K562 (cell line): ENCODE results near the gene HSPA5. TPM values are rescaled to one million over a fixed set of nuclear protein-coding genes. Genes with fewer than 3 reads are reported as not detected.
A peak's percentile ranks its signal among the peaks of the same experiment; 100 is the strongest.

Experiments
- BHLHE40 ChIP-seq: IDR thresholded peaks from 2 replicates; pipeline ENCODE4 v1.6.1; 2011; ENCODE audit warnings: low read length, improper control_type of control experiment
- CBX8 ChIP-seq: fragments of 200-600 bp; sonication (generic); IDR thresholded peaks from 2 replicates; pipeline ENCODE4 v1.6.1; 2012; ENCODE audit warnings: borderline replicate concordance, mixed run types, low read depth, mild to moderate bottlenecking, moderate library complexity, mixed read lengths, low read length, control low read depth, inconsistent platforms; ENCODE audit not compliant: poor library complexity, severe bottlenecking; ENCODE audit errors: extremely low read depth
- CHD1 ChIP-seq: fragments of 200-600 bp; sonication (generic); IDR thresholded peaks from one replicate; pipeline ENCODE4 v1.6.1; 2012; ENCODE audit warnings: mild to moderate bottlenecking, moderate library complexity, low read length, inconsistent platforms
- FUS ChIP-seq: fragments of 200-400 bp; formaldehyde crosslinking; optimal IDR thresholded peaks from 2 replicates; pipeline ENCODE3; 2017; ENCODE audit warnings: low read depth, low read length
- GTF2F1 ChIP-seq: IDR thresholded peaks from 2 replicates; pipeline ENCODE4 v1.6.1; 2011; ENCODE audit warnings: low read depth, low read length, improper control_type of control experiment
- HOXB6 ChIP-seq: fragments of 250-450 bp; sonication (Bioruptor Pico); IDR thresholded peaks from 2 replicates; pipeline ENCODE4 v1.5.1; 2022; ENCODE audit warnings: mild to moderate bottlenecking, borderline replicate concordance
- HSF4 ChIP-seq: fragments of 250-450 bp; sonication (Bioruptor Pico); IDR thresholded peaks from 2 replicates; pipeline ENCODE4 v2.1.2; 2022; ENCODE audit warnings: mild to moderate bottlenecking, moderate library complexity, borderline replicate concordance
- MCM3 ChIP-seq: fragments of 450-650 bp; IDR thresholded peaks from 2 replicates; pipeline ENCODE4 v1.6.1; 2016
- NCOR1 ChIP-seq: fragments of 450-650 bp; IDR thresholded peaks from 2 replicates; pipeline ENCODE4 v1.6.1; 2016; ENCODE audit warnings: mild to moderate bottlenecking, moderate library complexity
- RHOXF2B ChIP-seq: fragments of 250-450 bp; sonication (Bioruptor Pico); conservative IDR thresholded peaks from 2 replicates; pipeline ENCODE4 v1.5.1; 2021
- SOX6 ChIP-seq: fragments of 450-650 bp; IDR thresholded peaks from 2 replicates; pipeline ENCODE4 v1.6.1; 2014; ENCODE audit warnings: mild to moderate bottlenecking
- SP2 ChIP-seq: IDR thresholded peaks from 2 replicates; pipeline ENCODE4 v1.6.1; 2011; ENCODE audit warnings: mild to moderate bottlenecking, low read depth, low read length, moderate library complexity; ENCODE audit not compliant: poor library complexity, severe bottlenecking; ENCODE audit errors: extremely low read depth
- TARDBP ChIP-seq: fragments of 450-650 bp; IDR thresholded peaks from 2 replicates; pipeline ENCODE4 v1.6.1; 2016
- ZNF507 ChIP-seq: conservative IDR thresholded peaks from 2 replicates; pipeline ENCODE4 v1.6.1; 2017; ENCODE audit warnings: missing genetic modification characterization, missing compliant biosample characterization
- polyA plus RNA-seq, 8 experiments: library from polyadenylated mRNA; depleted of rRNA in 4 of 8; stranded (reverse) in 5 of 8; unstranded in 3 of 8; fragments of >200 nt; fragmentation: Nextera tagmentation in 2 of 8; fragmentation: Illumina TruSeq in 1 of 8; extraction: Ambion mirVana in 2 of 8; extraction: Trizol in 1 of 8; gene quantifications; 2 replicates each; pipeline versions ENCODE4 v1.2.1 to v1.2.3, GENCODE V29; 2011 to 2014; ENCODE audit warnings: inconsistent platforms in 1 of 8, missing spikeins in 1 of 8
- total RNA-seq, 7 experiments: library from RNA; depleted of rRNA in 6 of 7; stranded (reverse); fragments of >200 nt in 6 of 7; fragmentation: Illumina TruSeq in 2 of 7; extraction: Trizol in 2 of 7; gene quantifications; 2 replicates each; pipeline versions ENCODE4 v1.2.1 to v1.2.3, GENCODE V29; 2011 to 2021; ENCODE audit warnings: low replicate concordance in 1 of 7
- TF ChIP-seq, protein P1 (sequence below): fragments of 250-450 bp; sonication (Bioruptor Pico); IDR thresholded peaks from 2 replicates; pipeline ENCODE4 v1.5.0; 2021
- TF ChIP-seq, protein P2 (sequence below): fragments of 250-450 bp; sonication (Bioruptor Pico); IDR thresholded peaks from 2 replicates; pipeline ENCODE4 v1.9.0; 2021; ENCODE audit warnings: mild to moderate bottlenecking
- TF ChIP-seq, protein P3 (sequence below): fragments of 250-450 bp; sonication (Bioruptor Pico); IDR thresholded peaks from 2 replicates; pipeline ENCODE4 v1.8.0; 2022; ENCODE audit warnings: inconsistent platforms, mild to moderate bottlenecking, moderate library complexity, borderline replicate concordance
- TF ChIP-seq, protein P4 (sequence below): fragments of 450-650 bp; formaldehyde crosslinking; IDR thresholded peaks from 2 replicates; pipeline ENCODE4 v1.4.0; 2022; ENCODE audit warnings: mild to moderate bottlenecking, moderate library complexity
- TF ChIP-seq, protein P5 (sequence below): fragments of 250-450 bp; sonication (Bioruptor Pico); IDR thresholded peaks from 2 replicates; pipeline ENCODE4 v1.4.0; 2020
- TF ChIP-seq, protein P6 (sequence below): fragments of 250-450 bp; sonication (Bioruptor Pico); IDR thresholded peaks from 2 replicates; pipeline ENCODE4 v1.8.0; 2021; ENCODE audit warnings: mild to moderate bottlenecking, moderate library complexity

The HSPA5 gene
- total and polyA plus RNA-seq, 9 of the 15 experiments (the other 6 are each of a cell fraction or from before 2014, with no cell fraction given): 48.0 to 265 (median 113) TPM

DNA sequence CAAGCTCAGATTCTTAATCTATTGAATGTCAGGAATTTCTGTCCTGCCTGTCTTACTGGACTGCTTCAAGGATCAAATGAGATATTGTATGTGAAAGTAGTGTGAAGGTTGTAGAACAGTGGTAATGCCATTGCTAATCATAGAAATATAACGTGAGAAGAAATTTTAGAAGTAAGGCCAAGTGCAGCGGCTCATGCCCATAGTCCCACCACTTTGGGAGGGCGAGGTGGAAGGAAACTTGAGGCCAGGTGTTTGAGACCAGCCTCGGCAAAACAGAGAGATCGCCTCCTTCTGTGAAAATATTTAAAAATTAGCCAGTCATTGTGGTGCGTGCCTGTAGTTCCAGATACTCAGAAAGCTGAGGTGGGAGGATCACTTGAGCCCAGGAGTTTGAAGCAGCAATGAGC, 5.1 kb upstream of the HSPA5 start (continued):
- TF ChIP-seq, protein P1, sequence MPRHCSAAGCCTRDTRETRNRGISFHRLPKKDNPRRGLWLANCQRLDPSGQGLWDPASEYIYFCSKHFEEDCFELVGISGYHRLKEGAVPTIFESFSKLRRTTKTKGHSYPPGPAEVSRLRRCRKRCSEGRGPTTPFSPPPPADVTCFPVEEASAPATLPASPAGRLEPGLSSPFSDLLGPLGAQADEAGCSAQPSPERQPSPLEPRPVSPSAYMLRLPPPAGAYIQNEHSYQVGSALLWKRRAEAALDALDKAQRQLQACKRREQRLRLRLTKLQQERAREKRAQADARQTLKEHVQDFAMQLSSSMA (CRISPR knock-in tag): no peak
- peak; percentile 46 for TF ChIP-seq BHLHE40
- TF ChIP-seq HSF4 (CRISPR knock-in tag): no peak
- TF ChIP-seq MCM3: no peak
- TF ChIP-seq, protein P2, sequence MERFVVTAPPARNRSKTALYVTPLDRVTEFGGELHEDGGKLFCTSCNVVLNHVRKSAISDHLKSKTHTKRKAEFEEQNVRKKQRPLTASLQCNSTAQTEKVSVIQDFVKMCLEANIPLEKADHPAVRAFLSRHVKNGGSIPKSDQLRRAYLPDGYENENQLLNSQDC (CRISPR knock-in tag): no peak
- TF ChIP-seq HOXB6 (CRISPR knock-in tag): no peak
- TF ChIP-seq, protein P3, sequence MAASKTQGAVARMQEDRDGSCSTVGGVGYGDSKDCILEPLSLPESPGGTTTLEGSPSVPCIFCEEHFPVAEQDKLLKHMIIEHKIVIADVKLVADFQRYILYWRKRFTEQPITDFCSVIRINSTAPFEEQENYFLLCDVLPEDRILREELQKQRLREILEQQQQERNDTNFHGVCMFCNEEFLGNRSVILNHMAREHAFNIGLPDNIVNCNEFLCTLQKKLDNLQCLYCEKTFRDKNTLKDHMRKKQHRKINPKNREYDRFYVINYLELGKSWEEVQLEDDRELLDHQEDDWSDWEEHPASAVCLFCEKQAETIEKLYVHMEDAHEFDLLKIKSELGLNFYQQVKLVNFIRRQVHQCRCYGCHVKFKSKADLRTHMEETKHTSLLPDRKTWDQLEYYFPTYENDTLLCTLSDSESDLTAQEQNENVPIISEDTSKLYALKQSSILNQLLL (CRISPR knock-in tag): no peak
- no peak for TF ChIP-seq TARDBP
- TF ChIP-seq, protein P4, sequence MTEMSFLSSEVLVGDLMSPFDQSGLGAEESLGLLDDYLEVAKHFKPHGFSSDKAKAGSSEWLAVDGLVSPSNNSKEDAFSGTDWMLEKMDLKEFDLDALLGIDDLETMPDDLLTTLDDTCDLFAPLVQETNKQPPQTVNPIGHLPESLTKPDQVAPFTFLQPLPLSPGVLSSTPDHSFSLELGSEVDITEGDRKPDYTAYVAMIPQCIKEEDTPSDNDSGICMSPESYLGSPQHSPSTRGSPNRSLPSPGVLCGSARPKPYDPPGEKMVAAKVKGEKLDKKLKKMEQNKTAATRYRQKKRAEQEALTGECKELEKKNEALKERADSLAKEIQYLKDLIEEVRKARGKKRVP (CRISPR knock-in tag): no peak
- no peak for TF ChIP-seq CBX8
- no peak for TF ChIP-seq SP2
- peak; percentile 66 for TF ChIP-seq SOX6
- TF ChIP-seq, protein P5, sequence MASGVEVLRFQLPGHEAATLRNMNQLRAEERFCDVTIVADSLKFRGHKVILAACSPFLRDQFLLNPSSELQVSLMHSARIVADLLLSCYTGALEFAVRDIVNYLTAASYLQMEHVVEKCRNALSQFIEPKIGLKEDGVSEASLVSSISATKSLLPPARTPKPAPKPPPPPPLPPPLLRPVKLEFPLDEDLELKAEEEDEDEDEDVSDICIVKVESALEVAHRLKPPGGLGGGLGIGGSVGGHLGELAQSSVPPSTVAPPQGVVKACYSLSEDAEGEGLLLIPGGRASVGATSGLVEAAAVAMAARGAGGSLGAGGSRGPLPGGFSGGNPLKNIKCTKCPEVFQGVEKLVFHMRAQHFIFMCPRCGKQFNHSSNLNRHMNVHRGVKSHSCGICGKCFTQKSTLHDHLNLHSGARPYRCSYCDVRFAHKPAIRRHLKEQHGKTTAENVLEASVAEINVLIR (CRISPR knock-in tag): no peak
- no peak for TF ChIP-seq ZNF507 (tag)
- no peak for TF ChIP-seq RHOXF2B (CRISPR knock-in tag)
- no peak for TF ChIP-seq CHD1
- TF ChIP-seq, protein P6, sequence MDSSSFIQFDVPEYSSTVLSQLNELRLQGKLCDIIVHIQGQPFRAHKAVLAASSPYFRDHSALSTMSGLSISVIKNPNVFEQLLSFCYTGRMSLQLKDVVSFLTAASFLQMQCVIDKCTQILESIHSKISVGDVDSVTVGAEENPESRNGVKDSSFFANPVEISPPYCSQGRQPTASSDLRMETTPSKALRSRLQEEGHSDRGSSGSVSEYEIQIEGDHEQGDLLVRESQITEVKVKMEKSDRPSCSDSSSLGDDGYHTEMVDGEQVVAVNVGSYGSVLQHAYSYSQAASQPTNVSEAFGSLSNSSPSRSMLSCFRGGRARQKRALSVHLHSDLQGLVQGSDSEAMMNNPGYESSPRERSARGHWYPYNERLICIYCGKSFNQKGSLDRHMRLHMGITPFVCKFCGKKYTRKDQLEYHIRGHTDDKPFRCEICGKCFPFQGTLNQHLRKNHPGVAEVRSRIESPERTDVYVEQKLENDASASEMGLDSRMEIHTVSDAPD (CRISPR knock-in tag): no peak
- TF ChIP-seq FUS: no peak
- no peak for TF ChIP-seq NCOR1
- TF ChIP-seq GTF2F1: no peak
